Measurements from ENCODE around the gene CADPS. TPM values are rescaled to one million over a fixed set of nuclear protein-coding genes. Genes with fewer than 3 reads are reported as not detected.

Gene CADPS
- total RNA-seq, 4 donors from 2014 or later: 1.0 to 8.1 (median 2.0) TPM

GRCh38 chr3:62621176-62621575 is 254.0 kb downstream of the CADPS start:
- Histone ChIP-seq H3K27ac (replicated peaks in 1 of 4) (no peak overlapping the region), H3K36me3 (no peaks in the 10 kb centered on the region), H3K4me1 (no peaks in the 10 kb centered on the region), H3K9me3 (no peaks in the 10 kb centered on the region), H3K27me3 (peaks cover 0 to 10% (median 0%) of the 10 kb centered on the region in 4 donors), H3K4me3 (no peak overlapping the region)
- TF ChIP-seq CTCF (IDR thresholded peaks at IDR 0.05): no peak
- no peak for DNase-seq (ENCODE audit: extremely low spot score)
- WGBS: 63% methylated on average over 3 of the region's 3 CpGs
- intact Hi-C loops (cut with DNase I): loop anchor here (10.0 kb wide), 1 partner anchor 1194 kb away; the partner anchor contains the start of gene C3orf49

GRCh38 chr3:62615258-62615849 is 259.9 kb downstream of the CADPS start:
- no peak for DNase-seq (ENCODE audit: extremely low spot score)
- TF ChIP-seq CTCF (IDR thresholded peaks at IDR 0.05) (no peak), POLR2A (IDR thresholded peaks at IDR 0.05; ENCODE audit: low read depth) (no peak), EP300 (IDR thresholded peaks at IDR 0.05) (no peak), POLR2AphosphoS5 (IDR thresholded peaks at IDR 0.05) (no peak)
- Histone ChIP-seq H3K9me3 (no peaks in the 10 kb centered on the region), H3K4me1 (no peaks in the 10 kb centered on the region), H3K27ac (replicated peaks in 1 of 4) (no peak overlapping the region), H3K36me3 (no peaks in the 10 kb centered on the region), H3K27me3 (peaks cover 0 to 16% (median 0%) of the 10 kb centered on the region in 4 donors), H3K4me3 (no peak overlapping the region)
- WGBS: 63% methylated on average over 5 of the region's 5 CpGs
- intact Hi-C loops (cut with DNase I): no loop called here

GRCh38 chr3:62614527-62614926 is 260.7 kb downstream of the CADPS start:
- H3K9me3 ChIP-seq: no peaks in the 10 kb centered on the region
- WGBS: 68% methylated on average over 1 of the region's 1 CpG
- H3K27ac ChIP-seq (replicated peaks in 1 of 4): no peak overlapping the region
- H3K27me3 ChIP-seq: peaks cover 0 to 16% (median 0%) of the 10 kb centered on the region in 4 donors
- TF ChIP-seq CTCF (IDR thresholded peaks at IDR 0.05) (no peak), POLR2A (IDR thresholded peaks at IDR 0.05; ENCODE audit: low read depth) (no peak), EP300 (IDR thresholded peaks at IDR 0.05) (no peak), POLR2AphosphoS5 (IDR thresholded peaks at IDR 0.05) (no peak)
- no peaks in the 10 kb centered on the region for H3K36me3 ChIP-seq
- no peak for DNase-seq (ENCODE audit: extremely low spot score)
- intact Hi-C loops (cut with DNase I): no loop called here
- H3K4me3 ChIP-seq: no peak overlapping the region
- H3K4me1 ChIP-seq: no peaks in the 10 kb centered on the region

- Histone ChIP-seq H3K36me3 (no peaks in the 10 kb centered on the region), H3K4me1 (peaks cover 0 to 7% (median 0%) of the 10 kb centered on the region in 4 donors), H3K27me3 (peaks cover 0 to 6% (median 0%) of the 10 kb centered on the region in 4 donors), H3K4me3 (no peak overlapping the region), H3K27ac (replicated peaks in 1 of 4) (no peak overlapping the region), H3K9me3 (no peaks in the 10 kb centered on the region)
- TF ChIP-seq EP300 (IDR thresholded peaks at IDR 0.05) (no peak), CTCF (IDR thresholded peaks at IDR 0.05) (no peak), POLR2A (IDR thresholded peaks at IDR 0.05; ENCODE audit: low read depth) (no peak), POLR2AphosphoS5 (IDR thresholded peaks at IDR 0.05) (no peak)
- intact Hi-C loops (cut with DNase I): no loop called here
- WGBS: 70% methylated on average over 3 of the region's 3 CpGs
- no peak for DNase-seq (ENCODE audit: extremely low spot score)
These were observed 263.5 kb downstream of the CADPS start for GRCh38 chr3:62611541-62612240.
